H9 (cell line): Measurements from ENCODE around the gene PVR. TPM values are rescaled to one million over a fixed set of nuclear protein-coding genes. Genes with fewer than 3 reads are reported as not detected.
"Not testable (repeated sequence)": the region's sequence is repeated elsewhere in the genome, so short reads cannot be mapped to it uniquely, and the experiment has no call there.

Experiments used
- DNase-seq: peaks from one replicate; pipeline ENCODE4 v3.0.0-alpha.2; 2017
- H2AFZ ChIP-seq: one replicate; pipeline ENCODE4 v1.6.1; 2013; ENCODE audit warnings: mild to moderate bottlenecking, low read length, control low read depth, moderate library complexity
- H2AK5ac ChIP-seq: 2 replicates; pipeline ENCODE4 v1.6.1; 2013; ENCODE audit warnings: low read length, control low read depth, mixed read lengths; ENCODE audit not compliant: insufficient read length
- H2BK120ac ChIP-seq: one replicate; pipeline ENCODE4 v1.6.1; 2013; ENCODE audit warnings: low read depth, mild to moderate bottlenecking, low read length, control low read depth, inconsistent platforms; ENCODE audit not compliant: poor library complexity, severe bottlenecking
- H2BK12ac ChIP-seq: 2 replicates; pipeline ENCODE4 v1.6.1; 2013; ENCODE audit warnings: low read length, control low read depth, mixed read lengths, low read depth; ENCODE audit not compliant: insufficient read length
- H2BK15ac ChIP-seq: 2 replicates; pipeline ENCODE4 v1.6.1; 2013; ENCODE audit warnings: low read depth, low read length, control low read depth
- H2BK20ac ChIP-seq: one replicate; pipeline ENCODE4 v1.6.1; 2013; ENCODE audit warnings: low read depth, mild to moderate bottlenecking, low read length, control low read depth, inconsistent platforms; ENCODE audit not compliant: poor library complexity, severe bottlenecking
- H2BK5ac ChIP-seq: 2 replicates; pipeline ENCODE4 v1.6.1; 2013; ENCODE audit warnings: low read length, control low read depth, mixed read lengths; ENCODE audit not compliant: insufficient read length
- H3K14ac ChIP-seq: 2 replicates; pipeline ENCODE4 v1.6.1; 2013; ENCODE audit warnings: low read length, control low read depth; ENCODE audit not compliant: insufficient read depth
- H3K18ac ChIP-seq: 2 replicates; pipeline ENCODE4 v1.6.1; 2013; ENCODE audit warnings: low read depth, mild to moderate bottlenecking, mixed read lengths, low read length, control low read depth; ENCODE audit not compliant: insufficient read length
- H3K23ac ChIP-seq: 2 replicates; pipeline ENCODE4 v1.6.1; 2013; ENCODE audit warnings: low read length, control low read depth, mixed read lengths, low read depth; ENCODE audit not compliant: insufficient read length
- H3K23me2 ChIP-seq: 2 replicates; pipeline ENCODE4 v1.6.1; 2013; ENCODE audit warnings: low read depth, mild to moderate bottlenecking, mixed read lengths, low read length, control low read depth; ENCODE audit not compliant: insufficient read length, poor library complexity, severe bottlenecking
- H3K27ac ChIP-seq: 2 replicates; pipeline ENCODE4 v1.5.1; 2013; ENCODE audit warnings: low read length, control low read depth, mixed read lengths, low read depth; ENCODE audit not compliant: insufficient read length
- H3K27me3 ChIP-seq: 2 replicates; pipeline ENCODE4 v1.6.1; 2013; ENCODE audit warnings: low read length, control low read depth, inconsistent platforms; ENCODE audit not compliant: insufficient read depth
- H3K4ac ChIP-seq: 2 replicates; pipeline ENCODE4 v1.6.1; 2013; ENCODE audit warnings: low read depth, mild to moderate bottlenecking, control low read depth, inconsistent platforms, low read length, moderate library complexity
- H3K4me1 ChIP-seq: 2 replicates; pipeline ENCODE4 v1.6.1; 2013; ENCODE audit warnings: low read length, control low read depth, inconsistent platforms; ENCODE audit not compliant: insufficient read depth
- H3K4me2 ChIP-seq: 2 replicates; pipeline ENCODE4 v1.6.1; 2013; ENCODE audit warnings: low read length, control low read depth, mixed read lengths; ENCODE audit not compliant: insufficient read length, insufficient read depth
- H3K56ac ChIP-seq: 2 replicates; pipeline ENCODE4 v1.6.1; 2013; ENCODE audit warnings: low read depth, mild to moderate bottlenecking, mixed read lengths, low read length, control low read depth; ENCODE audit not compliant: insufficient read length
- H3K79me1 ChIP-seq: 2 replicates; pipeline ENCODE4 v1.6.1; 2013; ENCODE audit warnings: low read depth, mild to moderate bottlenecking, moderate library complexity, low read length, control low read depth, inconsistent platforms; ENCODE audit not compliant: insufficient read depth, poor library complexity, severe bottlenecking
- H3K79me2 ChIP-seq: 2 replicates; pipeline ENCODE4 v1.6.1; 2013; ENCODE audit warnings: low read length, control low read depth, inconsistent platforms; ENCODE audit not compliant: insufficient read depth
- H3K9ac ChIP-seq: 2 replicates; pipeline ENCODE4 v1.6.1; 2013; ENCODE audit warnings: low read length, control low read depth, mixed read lengths; ENCODE audit not compliant: insufficient read length; ENCODE audit errors: extremely low read depth
- H3K9me3 ChIP-seq: one replicate; pipeline ENCODE4 v1.6.1; 2013; ENCODE audit warnings: low read depth, low read length, inconsistent platforms; ENCODE audit not compliant: control insufficient read depth
- H3T11ph ChIP-seq: one replicate; pipeline ENCODE4 v1.6.1; 2013; ENCODE audit warnings: mild to moderate bottlenecking, low read length, control low read depth, inconsistent platforms
- H4K20me1 ChIP-seq: one replicate; pipeline ENCODE4 v1.6.1; 2013; ENCODE audit not compliant: control insufficient read depth, insufficient read length, insufficient read depth
- H4K5ac ChIP-seq: 2 replicates; pipeline ENCODE4 v1.6.1; 2013; ENCODE audit warnings: low read depth, mild to moderate bottlenecking, mixed read lengths, low read length, control low read depth; ENCODE audit not compliant: insufficient read length
- H4K8ac ChIP-seq: replicated peaks from 2 replicates; pipeline ENCODE4 v1.6.1; 2013; ENCODE audit warnings: low read length, control low read depth, mixed read lengths, low read depth; ENCODE audit not compliant: insufficient read length
- H4K91ac ChIP-seq: 2 replicates; pipeline ENCODE4 v1.6.1; 2013; ENCODE audit warnings: low read depth, mild to moderate bottlenecking, moderate library complexity, mixed read lengths, low read length, control low read depth; ENCODE audit not compliant: insufficient read length
- H3K27ac Mint-ChIP-seq, 3 experiments: 2 replicates in 2 of 3; 3 replicates in 1 of 3; pipeline ENCODE4 v1.8.0; 2020 to 2021; ENCODE audit warnings: mixed read lengths in 3 of 3, mild to moderate bottlenecking in 1 of 3, moderate library complexity in 1 of 3
- H3K27me3 Mint-ChIP-seq: 2 replicates; pipeline ENCODE4 v1.8.0; 2021; ENCODE audit warnings: low read depth, mild to moderate bottlenecking, moderate library complexity, mixed read lengths
- H3K36me3 Mint-ChIP-seq, 3 experiments: 2 replicates in 2 of 3; 3 replicates in 1 of 3; pipeline ENCODE4 v1.8.0; 2020 to 2021; ENCODE audit warnings: low read depth in 3 of 3, mixed read lengths in 3 of 3; ENCODE audit not compliant: insufficient read depth in 1 of 3
- H3K4me1 Mint-ChIP-seq, 2 experiments: 2 replicates each; pipeline ENCODE4 v1.8.0; 2020; ENCODE audit warnings: mixed read lengths in 2 of 2
- H3K4me3 Mint-ChIP-seq, 2 experiments: 2 replicates in 1 of 2; 3 replicates in 1 of 2; pipeline ENCODE4 v1.8.0; 2020 to 2021; ENCODE audit warnings: mild to moderate bottlenecking in 2 of 2, mixed read lengths in 2 of 2, moderate library complexity in 1 of 2
- H3K9me3 Mint-ChIP-seq, 2 experiments: 2 replicates in 1 of 2; 3 replicates in 1 of 2; pipeline ENCODE4 v1.8.0; 2020; ENCODE audit warnings: mild to moderate bottlenecking in 2 of 2, mixed read lengths in 2 of 2, moderate library complexity in 1 of 2
- CTCF ChIP-seq: fragments of 200-600 bp; sonication (generic); conservative IDR thresholded peaks from 3 replicates; pipeline ENCODE4 v1.8.0; 2021; ENCODE audit warnings: antibody characterized with exemption, mild to moderate bottlenecking
- WGBS: extraction: QIAGEN DNeasy Blood & Tissue Kit; methylation state at CpG from one replicate; pipeline ENCODE4 v1.1.7; 2013; ENCODE audit warnings: missing lambda C conversion rate, low lambda C conversion rate, mixed read lengths; ENCODE audit not compliant: insufficient read length; ENCODE audit errors: extremely low coverage; 5-methylcytosine and 5-hydroxymethylcytosine counted together
- total RNA-seq: library from RNA; stranded (reverse); gene quantifications from 2 replicates; pipeline ENCODE4 v1.2.1, GENCODE V29; 2021

PVR gene
- total RNA-seq, 1 experiment from 2014 or later = 29.2 TPM

- WGBS = no CpG with 5 or more reads among the region's 2 CpGs
- Mint-ChIP-seq H3K4me3 (no peak overlapping the region; a peak in 1 of 5 replicates), H3K9me3 (no peaks in the 10 kb centered on the region; a peak in 1 of 5 replicates), H3K27me3 (no peaks in the 10 kb centered on the region; the same call in none of the 2 replicates), H3K4me1 (peaks cover 10 to 12% of the 10 kb centered on the region in 2 experiments), H3K27ac (peak overlapping the region in 1 of 3 experiments; percentile 24; a peak in 1 of 7 replicates), H3K36me3 (no peaks in the 10 kb centered on the region; a peak in 1 of 7 replicates)
- Histone ChIP-seq H2BK20ac (no peak overlapping the region), H3K27ac (no peak overlapping the region), H4K5ac (no peak overlapping the region), H3K4ac (no peak overlapping the region), H3K23me2 (no peaks in the 10 kb centered on the region), H3K4me1 (no peaks in the 10 kb centered on the region), H2AFZ (no peak overlapping the region), H3K56ac (no peak overlapping the region), H2BK15ac (no peak overlapping the region), H4K91ac (no peak overlapping the region), H3K79me1 (no peaks in the 10 kb centered on the region), H3K4me2 (no peak overlapping the region), H3K9ac (no peak overlapping the region), H3K9me3 (no peaks in the 10 kb centered on the region), H3K79me2 (no peaks in the 10 kb centered on the region), H4K8ac (no peak overlapping the region), H3K18ac (no peak overlapping the region), H2AK5ac (no peak overlapping the region), H3K14ac (no peak overlapping the region), H4K20me1 (no peaks in the 10 kb centered on the region), H2BK5ac (no peak overlapping the region), H2BK120ac (no peak overlapping the region), H3K23ac (no peak overlapping the region), H3K27me3 (no peaks in the 10 kb centered on the region; the same call in 1 of the 2 replicates), H2BK12ac (no peak overlapping the region), H3T11ph (no peak overlapping the region)
- no peak for DNase-seq
- TF ChIP-seq CTCF = no peak
Observed at GRCh38 chr19:44668985-44669764, 25.5 kb downstream of the PVR start.

GRCh38 chr19:44670027-44670426 is 26.3 kb downstream of the PVR start:
- H3K9me3 ChIP-seq, H3K79me2 ChIP-seq, H2BK20ac ChIP-seq, H4K8ac ChIP-seq, H3K18ac ChIP-seq, H2BK12ac ChIP-seq, H2BK5ac ChIP-seq, H3K27me3 Mint-ChIP-seq, H3K9me3 Mint-ChIP-seq, H3K27me3 ChIP-seq, H4K91ac ChIP-seq, H2BK120ac ChIP-seq, H4K5ac ChIP-seq, H3K27ac Mint-ChIP-seq, H3K79me1 ChIP-seq, H3K4me2 ChIP-seq, H3K4me1 ChIP-seq, H2BK15ac ChIP-seq, H3K36me3 Mint-ChIP-seq, H4K20me1 ChIP-seq, DNase-seq, H3K9ac ChIP-seq, H3K14ac ChIP-seq, H3K4ac ChIP-seq, H3K23ac ChIP-seq, H2AFZ ChIP-seq, H3K27ac ChIP-seq, H3K23me2 ChIP-seq, H3T11ph ChIP-seq, H3K4me3 Mint-ChIP-seq, H3K56ac ChIP-seq, H2AK5ac ChIP-seq: not testable (repeated sequence)
- H3K4me1 Mint-ChIP-seq = peaks cover 10 to 12% of the 10 kb centered on the region in 2 experiments
- no CpG with 5 or more reads among the region's 2 CpGs for WGBS
